ENCODE data around the gene MICAL3.
"Not testable (repeated sequence)": the region's sequence is repeated elsewhere in the genome, so short reads cannot be mapped to it uniquely, and the experiment has no call there.

The MICAL3 gene

GRCh38 chr22:18025898-18026297 lies 1.5 kb upstream of the MICAL3 start:
- H3K79me2 ChIP-seq (ENCODE audit: control insufficient read depth, insufficient read depth, low read length); H4K5ac ChIP-seq (ENCODE audit: low read length); H2AK5ac ChIP-seq (ENCODE audit: low read length); H3K4me3 ChIP-seq (ENCODE audit: low read length); H3K79me1 ChIP-seq (ENCODE audit: low read length); H2BK5ac ChIP-seq (ENCODE audit: low read length); H3K36me3 ChIP-seq (ENCODE audit: control insufficient read depth, insufficient read depth, low read length); H3K4me1 ChIP-seq (ENCODE audit: control insufficient read depth, low read depth, low read length); H3K18ac ChIP-seq (ENCODE audit: low read length); H3K9ac ChIP-seq (ENCODE audit: low read length); H3K23ac ChIP-seq (ENCODE audit: low read length); H3K27me3 ChIP-seq (ENCODE audit: insufficient read depth, low read length, poor library complexity); H3K56ac ChIP-seq (ENCODE audit: low read length); H4K8ac ChIP-seq (ENCODE audit: low read depth, low read length); H3K4me2 ChIP-seq (ENCODE audit: low read length); H3K4ac ChIP-seq (ENCODE audit: low read depth, low read length); H2BK15ac ChIP-seq (replicated peaks; ENCODE audit: low read depth); DNase-seq; H2BK120ac ChIP-seq (ENCODE audit: low read depth, low read length); H3K27ac ChIP-seq (ENCODE audit: low read depth, low read length): not testable (repeated sequence)
- WGBS (ENCODE audit: extremely low coverage, insufficient coverage, low lambda C conversion rate), result no CpG with 5 or more reads among the region's 4 CpGs

DNA sequence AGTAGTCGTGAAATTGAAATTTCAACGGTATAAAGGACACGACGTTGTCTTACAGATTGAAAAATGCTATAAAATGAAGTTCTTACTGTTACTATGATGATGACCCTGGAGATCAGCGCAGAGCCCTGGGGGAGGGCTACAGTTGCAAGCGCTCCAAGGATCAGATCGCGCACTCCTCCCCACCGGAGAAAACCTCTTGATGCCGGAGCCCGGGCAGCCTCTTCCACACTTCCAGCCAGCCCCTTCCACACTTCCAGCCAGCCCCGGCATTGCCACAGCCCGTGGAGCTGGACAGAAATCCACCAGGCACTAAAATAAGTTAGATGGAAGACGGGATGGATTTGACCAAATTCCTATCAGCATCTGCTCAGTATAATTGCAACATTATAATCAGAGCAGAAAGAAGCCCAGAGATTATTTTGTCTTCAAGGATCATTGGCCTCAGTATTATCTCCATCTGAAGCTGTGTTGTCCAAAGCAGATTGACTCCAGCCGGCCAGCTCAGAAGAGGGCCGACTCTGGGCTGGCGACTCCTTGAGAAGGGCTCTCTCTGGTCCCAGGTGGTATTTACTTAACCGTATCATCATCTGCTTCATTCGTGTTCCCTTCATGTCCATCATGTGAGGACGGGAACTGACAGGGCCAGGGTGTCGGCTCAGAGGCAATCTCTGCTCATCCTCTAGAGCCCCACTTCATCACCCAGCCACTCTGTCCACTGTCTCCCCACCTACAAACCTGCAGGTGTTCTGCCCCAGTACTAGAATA lies 777 bp upstream of the MICAL3 start:
- no peak overlapping the region for H2BK5ac ChIP-seq (ENCODE audit: low read length)
- WGBS (ENCODE audit: extremely low coverage, insufficient coverage, low lambda C conversion rate), result no CpG with 5 or more reads among the region's 21 CpGs
- H4K5ac ChIP-seq (ENCODE audit: low read length), result no peak overlapping the region
- no peak overlapping the region for H2BK120ac ChIP-seq (ENCODE audit: low read depth, low read length)
- H3K9ac ChIP-seq (ENCODE audit: low read length), result no peak overlapping the region
- no peaks in the 10 kb centered on the region for H3K79me2 ChIP-seq (ENCODE audit: control insufficient read depth, insufficient read depth, low read length)
- H3K4me2 ChIP-seq (ENCODE audit: low read length), result no peak overlapping the region
- H2AK5ac ChIP-seq (ENCODE audit: low read length), result no peak overlapping the region
- H3K79me1 ChIP-seq (ENCODE audit: low read length), result no peaks in the 10 kb centered on the region
- H3K4ac ChIP-seq (ENCODE audit: low read depth, low read length), result no peak overlapping the region
- no peak overlapping the region for H3K18ac ChIP-seq (ENCODE audit: low read length)
- H2BK15ac ChIP-seq (replicated peaks; ENCODE audit: low read depth), result no peak overlapping the region
- no peak overlapping the region for H4K8ac ChIP-seq (ENCODE audit: low read depth, low read length)
- H3K27me3 ChIP-seq (ENCODE audit: insufficient read depth, low read length, poor library complexity), result peaks cover 6% of the 10 kb centered on the region
- H3K27ac ChIP-seq (ENCODE audit: low read depth, low read length), result no peak overlapping the region
- H3K23ac ChIP-seq (ENCODE audit: low read length), result no peak overlapping the region
- H3K4me1 ChIP-seq (ENCODE audit: control insufficient read depth, low read depth, low read length), result no peaks in the 10 kb centered on the region
- DNase-seq, result no peak
- no peak overlapping the region for H3K56ac ChIP-seq (ENCODE audit: low read length)
- H3K36me3 ChIP-seq (ENCODE audit: control insufficient read depth, insufficient read depth, low read length), result no peaks in the 10 kb centered on the region
- no peak overlapping the region for H3K4me3 ChIP-seq (ENCODE audit: low read length)

GRCh38 chr22:18023509-18024275 lies 669 bp downstream of the MICAL3 start:
- peak overlapping the region; percentile 98 for H3K4me2 ChIP-seq (ENCODE audit: low read length)
- no peak overlapping the region for H2AK5ac ChIP-seq (ENCODE audit: low read length)
- no CpG with 5 or more reads among the region's 47 CpGs for WGBS (ENCODE audit: extremely low coverage, insufficient coverage, low lambda C conversion rate)
- H4K8ac ChIP-seq (ENCODE audit: low read depth, low read length), result no peak overlapping the region
- no peak overlapping the region for H3K18ac ChIP-seq (ENCODE audit: low read length)
- H3K27ac ChIP-seq (ENCODE audit: low read depth, low read length), result no peak overlapping the region
- H3K23ac ChIP-seq (ENCODE audit: low read length), result no peak overlapping the region
- H4K5ac ChIP-seq (ENCODE audit: low read length), result no peak overlapping the region
- H3K4ac ChIP-seq (ENCODE audit: low read depth, low read length), result no peak overlapping the region
- H2BK120ac ChIP-seq (ENCODE audit: low read depth, low read length), result no peak overlapping the region
- H3K56ac ChIP-seq (ENCODE audit: low read length), result peak overlapping the region; percentile 88
- peak; percentile 75 for DNase-seq
- H3K36me3 ChIP-seq (ENCODE audit: control insufficient read depth, insufficient read depth, low read length), result no peaks in the 10 kb centered on the region
- H3K9ac ChIP-seq (ENCODE audit: low read length), result peak overlapping the region; percentile 67
- H3K4me1 ChIP-seq (ENCODE audit: control insufficient read depth, low read depth, low read length), result no peaks in the 10 kb centered on the region
- H2BK5ac ChIP-seq (ENCODE audit: low read length), result no peak overlapping the region
- no peaks in the 10 kb centered on the region for H3K79me2 ChIP-seq (ENCODE audit: control insufficient read depth, insufficient read depth, low read length)
- no peaks in the 10 kb centered on the region for H3K79me1 ChIP-seq (ENCODE audit: low read length)
- peaks cover 6% of the 10 kb centered on the region for H3K27me3 ChIP-seq (ENCODE audit: insufficient read depth, low read length, poor library complexity)
- no peak overlapping the region for H2BK15ac ChIP-seq (replicated peaks; ENCODE audit: low read depth)
- H3K4me3 ChIP-seq (ENCODE audit: low read length), result peak overlapping the region; percentile 37

GRCh38 chr22:18022876-18023275 lies 1.5 kb downstream of the MICAL3 start:
- Histone ChIP-seq H3K56ac (ENCODE audit: low read length) (no peak overlapping the region), H3K79me2 (ENCODE audit: control insufficient read depth, insufficient read depth, low read length) (no peaks in the 10 kb centered on the region), H3K79me1 (ENCODE audit: low read length) (no peaks in the 10 kb centered on the region), H3K9ac (ENCODE audit: low read length) (no peak overlapping the region), H3K4me3 (ENCODE audit: low read length) (no peak overlapping the region), H3K27me3 (ENCODE audit: insufficient read depth, low read length, poor library complexity) (peaks cover 6% of the 10 kb centered on the region), H3K4me1 (ENCODE audit: control insufficient read depth, low read depth, low read length) (no peaks in the 10 kb centered on the region), H3K4me2 (ENCODE audit: low read length) (no peak overlapping the region), H3K18ac (ENCODE audit: low read length) (no peak overlapping the region), H2BK15ac (replicated peaks; ENCODE audit: low read depth) (no peak overlapping the region), H3K27ac (ENCODE audit: low read depth, low read length) (no peak overlapping the region), H2BK5ac (ENCODE audit: low read length) (no peak overlapping the region), H4K8ac (ENCODE audit: low read depth, low read length) (no peak overlapping the region), H3K36me3 (ENCODE audit: control insufficient read depth, insufficient read depth, low read length) (no peaks in the 10 kb centered on the region), H3K23ac (ENCODE audit: low read length) (peak overlapping the region; percentile 24), H2AK5ac (ENCODE audit: low read length) (no peak overlapping the region), H2BK120ac (ENCODE audit: low read depth, low read length) (no peak overlapping the region), H3K4ac (ENCODE audit: low read depth, low read length) (no peak overlapping the region), H4K5ac (ENCODE audit: low read length) (no peak overlapping the region)
- no peak for DNase-seq
- WGBS (ENCODE audit: extremely low coverage, insufficient coverage, low lambda C conversion rate), result no CpG with 5 or more reads among the region's 3 CpGs

- no CpG with 5 or more reads among the region's 2 CpGs for WGBS (ENCODE audit: extremely low coverage, insufficient coverage, low lambda C conversion rate)
- Histone ChIP-seq H3K4me3 (ENCODE audit: low read length) (no peak overlapping the region), H4K8ac (ENCODE audit: low read depth, low read length) (no peak overlapping the region), H3K4me2 (ENCODE audit: low read length) (no peak overlapping the region), H3K9ac (ENCODE audit: low read length) (no peak overlapping the region), H4K5ac (ENCODE audit: low read length) (no peak overlapping the region), H3K79me2 (ENCODE audit: control insufficient read depth, insufficient read depth, low read length) (no peaks in the 10 kb centered on the region), H3K27ac (ENCODE audit: low read depth, low read length) (no peak overlapping the region), H3K4ac (ENCODE audit: low read depth, low read length) (no peak overlapping the region), H2BK15ac (replicated peaks; ENCODE audit: low read depth) (no peak overlapping the region), H2BK5ac (ENCODE audit: low read length) (no peak overlapping the region), H3K36me3 (ENCODE audit: control insufficient read depth, insufficient read depth, low read length) (no peaks in the 10 kb centered on the region), H2BK120ac (ENCODE audit: low read depth, low read length) (no peak overlapping the region), H3K27me3 (ENCODE audit: insufficient read depth, low read length, poor library complexity) (peaks cover 6% of the 10 kb centered on the region), H3K4me1 (ENCODE audit: control insufficient read depth, low read depth, low read length) (no peaks in the 10 kb centered on the region), H3K79me1 (ENCODE audit: low read length) (no peaks in the 10 kb centered on the region), H3K56ac (ENCODE audit: low read length) (no peak overlapping the region), H2AK5ac (ENCODE audit: low read length) (no peak overlapping the region), H3K18ac (ENCODE audit: low read length) (no peak overlapping the region), H3K23ac (ENCODE audit: low read length) (peak overlapping the region; percentile 3)
- DNase-seq, result no peak
Measured at GRCh38 chr22:18021431-18021830, 2.9 kb downstream of the MICAL3 start.

Data from mesendoderm (in vitro differentiated cells).